Measurements from ENCODE around the gene PCYT1A.
"Not testable (repeated sequence)": the region's sequence is repeated elsewhere in the genome, so short reads cannot be mapped to it uniquely, and the experiment has no call there.

The PCYT1A gene

DNA sequence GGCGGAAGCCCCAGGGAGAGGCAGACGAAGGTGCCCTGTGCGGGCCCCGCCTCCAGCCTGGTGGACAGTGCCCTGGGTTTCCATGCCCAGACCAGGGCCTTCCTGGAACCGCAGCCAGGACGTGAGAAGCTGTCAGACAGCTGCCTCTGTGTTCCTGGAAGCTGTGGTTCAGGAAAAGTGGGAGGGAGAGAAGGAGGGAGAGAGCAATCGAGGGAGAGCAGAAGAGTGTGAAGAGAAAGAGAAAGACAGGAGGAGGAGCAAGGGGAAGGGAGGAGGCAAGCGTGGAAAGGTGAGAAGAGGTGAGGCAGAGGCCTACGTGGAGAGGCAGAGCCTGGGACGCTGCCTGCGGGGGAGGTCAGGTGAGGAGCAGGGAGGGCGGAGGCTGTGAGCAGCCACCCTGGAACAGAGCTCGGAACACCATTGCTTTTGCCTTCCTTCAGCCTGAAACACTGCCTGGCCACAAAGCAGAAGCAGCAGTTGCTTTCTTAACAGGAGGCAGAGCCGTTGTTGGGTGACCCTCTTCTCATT is 94.9 kb downstream of the PCYT1A start:
- DNase-seq (ENCODE audit: extremely low read depth, low read depth): no peak
- TF ChIP-seq, protein P1, sequence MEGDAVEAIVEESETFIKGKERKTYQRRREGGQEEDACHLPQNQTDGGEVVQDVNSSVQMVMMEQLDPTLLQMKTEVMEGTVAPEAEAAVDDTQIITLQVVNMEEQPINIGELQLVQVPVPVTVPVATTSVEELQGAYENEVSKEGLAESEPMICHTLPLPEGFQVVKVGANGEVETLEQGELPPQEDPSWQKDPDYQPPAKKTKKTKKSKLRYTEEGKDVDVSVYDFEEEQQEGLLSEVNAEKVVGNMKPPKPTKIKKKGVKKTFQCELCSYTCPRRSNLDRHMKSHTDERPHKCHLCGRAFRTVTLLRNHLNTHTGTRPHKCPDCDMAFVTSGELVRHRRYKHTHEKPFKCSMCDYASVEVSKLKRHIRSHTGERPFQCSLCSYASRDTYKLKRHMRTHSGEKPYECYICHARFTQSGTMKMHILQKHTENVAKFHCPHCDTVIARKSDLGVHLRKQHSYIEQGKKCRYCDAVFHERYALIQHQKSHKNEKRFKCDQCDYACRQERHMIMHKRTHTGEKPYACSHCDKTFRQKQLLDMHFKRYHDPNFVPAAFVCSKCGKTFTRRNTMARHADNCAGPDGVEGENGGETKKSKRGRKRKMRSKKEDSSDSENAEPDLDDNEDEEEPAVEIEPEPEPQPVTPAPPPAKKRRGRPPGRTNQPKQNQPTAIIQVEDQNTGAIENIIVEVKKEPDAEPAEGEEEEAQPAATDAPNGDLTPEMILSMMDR (IDR thresholded peaks at IDR 0.05; ENCODE audit: low read depth, low read length, missing control alignments): no peak
- H3K4me3 ChIP-seq (replicated peaks; ENCODE audit: low read depth, low read length): no peak overlapping the region

DNA sequence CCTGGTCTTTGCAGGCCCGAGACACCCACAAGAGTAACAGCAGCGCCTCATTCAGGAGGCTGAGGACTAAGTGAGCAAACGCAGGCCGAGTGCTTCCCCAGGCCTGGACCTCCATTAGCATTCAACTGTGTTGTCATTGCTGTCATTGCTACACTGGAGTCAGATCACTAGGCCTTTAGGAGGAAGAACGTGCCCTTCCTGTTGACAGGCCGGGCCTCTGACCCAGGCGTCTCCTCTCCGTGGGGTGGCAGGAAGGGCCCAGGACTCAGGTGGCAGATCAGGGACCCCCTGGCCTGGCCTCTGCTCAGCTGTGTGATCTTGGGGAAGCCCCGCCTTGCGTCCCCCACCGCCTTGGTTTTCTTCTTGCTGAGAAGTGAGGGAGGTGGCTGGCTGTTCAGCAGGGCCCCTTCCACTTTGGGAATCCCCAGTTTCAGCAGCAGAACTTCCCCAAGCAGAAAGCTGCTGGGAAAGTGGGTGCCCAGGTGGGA is 95.4 kb downstream of the PCYT1A start:
- TF ChIP-seq, protein P1 (IDR thresholded peaks at IDR 0.05; ENCODE audit: low read depth, low read length, missing control alignments): no peak
- DNase-seq (ENCODE audit: extremely low read depth, low read depth): no peak
- no peak overlapping the region for H3K4me3 ChIP-seq (replicated peaks; ENCODE audit: low read depth, low read length)

DNA sequence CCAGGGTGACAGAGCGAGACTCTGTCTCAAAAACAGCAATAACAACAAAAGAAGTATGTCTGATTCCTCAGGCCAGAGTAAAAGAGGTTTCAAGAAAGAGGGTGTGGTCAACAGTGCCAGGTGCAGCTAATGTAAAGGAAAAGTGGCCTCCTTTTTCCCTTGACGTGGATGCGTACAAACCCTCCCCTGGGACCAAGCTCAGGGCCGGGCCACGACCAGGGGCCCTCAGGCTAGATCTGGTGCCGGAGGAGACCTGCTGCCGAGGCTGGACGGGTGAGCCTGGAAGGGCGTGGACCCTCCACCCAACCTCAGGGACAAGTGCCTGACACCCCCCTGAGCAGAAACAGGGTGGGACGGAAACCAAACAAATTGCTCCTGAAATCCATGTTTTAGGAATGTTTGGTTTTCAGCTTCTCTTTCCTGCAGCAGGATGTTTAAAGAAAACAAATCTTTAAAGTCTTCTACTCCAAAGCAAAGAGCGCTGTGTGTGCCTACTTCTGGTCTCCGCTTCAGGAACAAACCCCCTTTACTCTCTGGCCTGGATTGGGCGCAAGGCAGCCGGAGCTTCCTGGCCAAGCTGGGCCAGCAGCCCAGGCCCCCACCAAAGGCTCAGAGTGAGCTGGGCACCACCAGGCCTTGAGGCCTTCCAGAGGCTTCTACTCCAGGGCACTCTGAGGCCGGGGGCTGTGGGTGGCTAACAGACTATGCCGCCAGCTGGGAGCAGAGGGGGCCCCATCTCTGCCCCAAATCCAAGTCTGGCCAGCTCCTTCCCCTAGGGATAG is 97.8 kb downstream of the PCYT1A start:
- TF ChIP-seq, protein P1 (IDR thresholded peaks at IDR 0.05; ENCODE audit: low read depth, low read length, missing control alignments): no peak
- H3K4me3 ChIP-seq (replicated peaks; ENCODE audit: low read depth, low read length): no peak overlapping the region
- DNase-seq (ENCODE audit: extremely low read depth, low read depth): no peak

DNA sequence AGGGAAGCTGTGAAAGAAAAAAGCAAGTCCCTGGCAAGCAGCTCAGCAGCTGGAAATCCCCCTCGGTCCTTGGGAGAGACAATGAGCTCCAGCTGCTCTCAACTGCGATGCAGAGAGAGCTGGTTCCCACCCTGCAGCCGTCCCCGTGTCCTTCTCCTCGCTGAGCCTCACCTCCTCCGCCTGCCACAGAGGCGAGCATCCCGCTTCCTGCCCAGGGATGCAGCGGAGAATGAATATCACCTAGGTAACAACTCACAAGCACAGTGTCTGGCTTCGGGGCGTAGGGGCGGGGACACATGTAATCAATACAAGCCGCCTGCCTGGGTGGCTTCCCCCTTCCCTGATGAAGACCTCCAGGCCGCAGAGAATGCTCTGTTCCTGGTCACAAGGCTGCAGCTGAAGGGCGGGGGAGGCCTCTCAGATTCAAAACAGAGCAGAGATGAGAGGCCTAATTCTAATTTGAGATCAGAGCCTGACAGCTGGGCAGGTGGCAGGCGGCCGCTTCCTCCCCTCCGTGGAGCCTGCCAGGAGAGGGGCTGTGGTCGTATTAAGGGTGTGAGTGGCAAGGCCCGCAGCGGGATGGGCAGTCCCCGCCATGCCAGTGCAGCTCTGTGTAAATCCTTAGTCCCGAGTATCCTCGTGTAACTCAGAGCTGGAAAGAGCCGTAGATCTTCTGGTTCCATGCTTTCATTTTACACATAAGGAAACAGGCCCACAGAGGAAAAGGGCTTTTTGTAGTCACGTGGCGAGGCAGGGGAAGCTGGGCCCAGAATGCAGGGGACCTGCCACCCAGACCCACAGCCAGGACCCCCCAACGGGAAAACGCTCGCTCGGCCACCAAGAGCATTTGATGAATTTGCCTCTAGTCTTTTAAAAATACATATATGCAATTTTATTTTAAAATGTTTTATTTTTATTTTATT is 100.6 kb downstream of the PCYT1A start:
- no peak for DNase-seq (ENCODE audit: extremely low read depth, low read depth)
- TF ChIP-seq, protein P1 (IDR thresholded peaks at IDR 0.05; ENCODE audit: low read depth, low read length, missing control alignments): no peak
- no peak overlapping the region for H3K4me3 ChIP-seq (replicated peaks; ENCODE audit: low read depth, low read length)

DNA sequence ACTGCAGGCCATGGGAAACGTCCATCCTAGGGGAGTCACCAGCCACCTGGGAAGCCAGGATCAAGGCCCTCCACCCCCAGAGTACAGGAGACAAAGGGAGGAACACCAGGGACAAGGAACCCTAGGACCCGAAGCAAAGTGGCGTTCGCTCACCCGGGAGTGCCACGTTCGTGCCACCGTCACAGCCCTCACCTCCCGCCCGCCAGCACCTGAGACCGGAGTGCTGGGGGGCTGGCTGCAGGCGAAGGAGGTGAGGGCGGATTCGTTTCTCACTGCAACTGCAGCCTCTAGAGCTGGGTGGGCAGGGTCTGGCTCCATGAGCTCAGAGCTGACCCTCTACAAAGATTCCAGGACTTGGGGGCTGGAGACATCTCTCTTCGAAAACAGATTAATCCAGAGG is 102.6 kb downstream of the PCYT1A start:
- no peak overlapping the region for H3K4me3 ChIP-seq (replicated peaks; ENCODE audit: low read depth, low read length)
- DNase-seq (ENCODE audit: extremely low read depth, low read depth): no peak
- TF ChIP-seq, protein P1 (IDR thresholded peaks at IDR 0.05; ENCODE audit: low read depth, low read length, missing control alignments): no peak

DNA sequence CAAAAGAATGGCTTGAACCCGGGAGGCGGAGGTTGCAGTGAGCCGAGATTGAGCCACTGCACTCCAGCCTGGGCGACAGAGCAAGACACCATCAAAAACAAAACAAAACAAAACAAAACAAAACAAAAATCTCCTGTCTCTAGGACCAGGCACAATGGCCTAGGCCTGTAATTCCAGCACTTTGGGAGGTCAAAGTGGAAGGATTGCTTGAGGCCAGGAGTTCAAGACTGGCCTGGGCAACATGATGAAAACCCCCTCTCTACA is 103.4 kb downstream of the PCYT1A start:
- not testable (repeated sequence) for H3K4me3 ChIP-seq (replicated peaks; ENCODE audit: low read depth, low read length); DNase-seq (ENCODE audit: extremely low read depth, low read depth)

DNA sequence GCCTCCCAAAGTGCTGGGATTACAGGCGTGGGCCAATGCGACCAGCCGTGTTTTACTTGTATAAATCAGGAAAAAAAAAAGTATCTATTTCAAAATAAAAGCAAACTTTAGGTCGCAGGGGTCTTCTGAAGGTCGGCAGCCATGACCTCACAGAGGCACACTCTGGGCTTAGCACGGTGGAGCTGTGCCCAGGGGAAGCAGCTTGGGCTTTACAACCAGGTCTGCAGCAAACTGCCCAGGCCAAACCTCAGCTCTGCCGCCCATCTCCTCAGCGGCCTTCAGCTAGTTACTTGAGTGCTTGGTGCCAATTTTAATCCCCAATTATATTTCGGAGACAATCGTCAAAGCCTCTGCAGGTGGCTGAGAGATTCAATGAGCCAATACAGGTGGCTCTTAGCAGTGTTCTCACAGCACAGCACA is 106.4 kb downstream of the PCYT1A start:
- TF ChIP-seq, protein P1 (IDR thresholded peaks at IDR 0.05; ENCODE audit: low read depth, low read length, missing control alignments): no peak
- DNase-seq (ENCODE audit: extremely low read depth, low read depth): no peak

More for the DNA sequence above, 106.4 kb downstream of the PCYT1A start:
- H3K4me3 ChIP-seq (replicated peaks; ENCODE audit: low read depth, low read length): no peak overlapping the region

Measured in HFF-Myc (cell line).